Activated gamma-delta T cell (primary cell): ENCODE results near the gene PARVB.

Experiments used
- DNase-seq: peaks from one replicate; lab custom pipeline; 2025; lab: John Stamatoyannopoulos, UW

PARVB gene

GRCh38 chr22:44028091-44028490, 4.0 kb downstream of the PARVB start:
- no peak for DNase-seq

DNA sequence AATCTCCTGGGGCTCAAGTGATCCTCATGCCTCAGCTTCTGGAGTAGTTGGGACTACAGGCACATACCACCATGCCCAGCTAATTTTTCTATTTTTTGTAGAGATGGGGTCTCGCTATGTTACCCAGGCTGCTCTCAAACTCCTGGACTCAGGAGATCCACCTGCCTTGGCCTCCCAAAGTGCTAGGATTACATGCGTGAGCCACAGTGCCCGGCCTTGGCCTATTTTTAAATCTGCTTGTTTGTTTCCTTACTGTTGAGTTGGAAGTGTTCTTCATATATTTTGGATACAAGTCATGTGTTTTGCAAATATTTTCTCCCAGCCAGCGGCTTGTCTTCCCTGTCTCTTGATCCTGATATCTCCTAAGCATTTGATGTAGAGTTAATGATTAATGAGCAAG, 5.0 kb downstream of the PARVB start:
- DNase-seq = no peak

DNA sequence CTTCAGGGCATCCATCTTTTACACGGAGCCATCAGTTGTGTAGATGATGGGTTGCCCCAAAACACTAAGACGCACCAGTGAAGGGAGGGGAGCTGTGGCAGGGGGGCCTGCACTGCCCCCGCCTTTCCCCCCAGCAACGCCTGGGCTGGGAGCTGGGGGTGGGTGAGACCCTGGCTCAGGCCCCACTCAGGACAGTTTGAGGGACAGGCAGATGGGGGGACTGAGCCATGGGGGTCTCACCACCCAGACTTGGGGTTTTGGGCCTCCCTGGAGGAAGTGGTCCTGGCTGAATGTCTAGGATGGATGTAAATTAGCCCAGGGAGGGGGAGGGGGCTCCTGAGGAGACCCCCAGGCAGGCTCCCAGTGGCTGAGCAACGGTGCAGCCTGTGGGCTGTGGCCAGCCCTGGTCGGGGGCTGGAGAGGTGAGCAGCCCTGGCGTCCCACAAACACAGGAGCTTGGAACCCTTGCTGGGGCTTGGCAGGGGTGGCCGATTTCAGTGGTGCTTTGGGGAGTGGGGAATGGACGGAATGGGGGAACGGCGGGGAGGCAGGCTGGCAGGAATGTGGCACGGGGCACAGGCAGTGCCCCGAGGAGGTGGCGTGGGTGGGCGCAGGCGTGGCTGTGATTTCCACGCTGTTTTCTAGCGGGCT, 6.1 kb downstream of the PARVB start:
- DNase-seq = no peak

- no peak for DNase-seq
Measured at GRCh38 chr22:44030702-44031082, 6.6 kb downstream of the PARVB start.

DNA sequence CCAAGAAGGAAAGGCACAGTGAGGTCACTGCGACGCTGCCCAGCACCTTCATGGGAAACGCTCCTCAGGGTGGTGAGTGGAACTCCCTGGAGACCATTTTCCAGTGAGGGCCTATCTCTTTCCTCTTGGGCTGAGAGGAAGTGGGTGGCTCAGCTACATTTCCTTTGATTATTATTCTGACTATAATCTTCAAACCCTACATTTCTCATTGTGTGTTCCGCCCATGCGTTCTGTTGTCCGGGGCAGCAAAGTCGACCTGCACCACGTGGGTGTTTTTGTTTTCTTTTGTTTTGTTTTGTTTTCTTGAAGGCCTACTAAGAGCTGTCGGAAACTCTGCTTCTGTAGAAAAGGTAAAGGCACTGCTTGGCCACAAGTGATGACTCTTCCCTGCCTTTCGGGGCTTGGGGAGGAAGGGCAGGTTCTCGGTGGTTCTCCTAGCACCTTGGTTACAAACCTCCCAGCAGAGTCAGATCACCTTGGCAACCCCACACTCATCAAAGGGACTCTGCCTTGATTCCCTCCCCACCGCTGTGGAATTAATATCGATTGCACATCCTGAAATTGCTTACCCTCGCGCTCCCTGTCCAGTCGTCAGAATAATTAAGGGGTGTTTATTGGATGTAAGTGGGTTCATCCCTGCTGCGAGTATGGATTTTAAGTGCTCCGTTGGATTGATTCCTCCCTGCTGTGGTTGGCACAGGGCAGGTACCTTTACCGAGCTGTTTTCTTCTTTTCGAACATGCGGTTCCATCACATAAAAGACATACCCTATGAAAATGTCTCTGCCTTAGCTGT, 7.3 kb downstream of the PARVB start:
- no peak for DNase-seq

DNA sequence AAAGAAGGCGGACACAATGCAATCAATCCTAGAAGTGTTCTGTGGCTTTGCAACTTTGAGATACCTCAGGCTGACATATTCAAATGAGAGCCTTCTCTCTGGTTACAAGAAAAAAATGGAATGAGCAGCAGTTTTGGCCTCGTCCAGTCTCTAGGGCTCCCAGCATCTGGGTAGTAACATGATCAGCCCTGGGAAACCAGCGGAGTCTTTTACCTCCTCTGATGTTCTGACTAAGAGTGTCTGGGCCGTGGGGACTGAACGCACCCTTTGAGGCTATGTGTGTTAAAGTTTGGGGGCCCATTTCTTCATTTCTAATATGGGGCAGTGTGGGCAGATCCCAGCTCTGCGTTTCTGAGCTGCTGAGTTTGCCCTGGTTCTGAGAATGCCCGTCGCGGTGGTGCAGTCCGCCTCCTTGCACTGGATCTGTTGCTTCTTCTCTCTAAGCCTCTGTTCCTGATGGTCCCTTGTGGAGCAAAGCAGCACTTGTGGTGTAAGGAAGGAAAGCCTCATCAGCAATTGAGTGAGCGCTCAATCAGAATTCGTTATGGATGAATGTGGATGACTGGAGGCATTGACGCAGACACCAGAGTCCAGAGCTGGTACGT, 8.1 kb downstream of the PARVB start:
- no peak for DNase-seq

GRCh38 chr22:44033287-44033686, 9.2 kb downstream of the PARVB start:
- no peak for DNase-seq

GRCh38 chr22:44033694-44034093, 9.6 kb downstream of the PARVB start:
- no peak for DNase-seq

GRCh38 chr22:44037519-44038375, 13.6 kb downstream of the PARVB start:
- DNase-seq = no peak

GRCh38 chr22:44039566-44040171, 15.6 kb downstream of the PARVB start:
- no peak for DNase-seq

GRCh38 chr22:44042249-44043218, 18.4 kb downstream of the PARVB start:
- no peak for DNase-seq

GRCh38 chr22:44045145-44045544, 21.0 kb downstream of the PARVB start:
- DNase-seq = no peak

- DNase-seq = no peak
Measured at GRCh38 chr22:44046485-44047141, 22.5 kb downstream of the PARVB start.

GRCh38 chr22:44047891-44048301, 23.8 kb downstream of the PARVB start:
- no peak for DNase-seq

DNA sequence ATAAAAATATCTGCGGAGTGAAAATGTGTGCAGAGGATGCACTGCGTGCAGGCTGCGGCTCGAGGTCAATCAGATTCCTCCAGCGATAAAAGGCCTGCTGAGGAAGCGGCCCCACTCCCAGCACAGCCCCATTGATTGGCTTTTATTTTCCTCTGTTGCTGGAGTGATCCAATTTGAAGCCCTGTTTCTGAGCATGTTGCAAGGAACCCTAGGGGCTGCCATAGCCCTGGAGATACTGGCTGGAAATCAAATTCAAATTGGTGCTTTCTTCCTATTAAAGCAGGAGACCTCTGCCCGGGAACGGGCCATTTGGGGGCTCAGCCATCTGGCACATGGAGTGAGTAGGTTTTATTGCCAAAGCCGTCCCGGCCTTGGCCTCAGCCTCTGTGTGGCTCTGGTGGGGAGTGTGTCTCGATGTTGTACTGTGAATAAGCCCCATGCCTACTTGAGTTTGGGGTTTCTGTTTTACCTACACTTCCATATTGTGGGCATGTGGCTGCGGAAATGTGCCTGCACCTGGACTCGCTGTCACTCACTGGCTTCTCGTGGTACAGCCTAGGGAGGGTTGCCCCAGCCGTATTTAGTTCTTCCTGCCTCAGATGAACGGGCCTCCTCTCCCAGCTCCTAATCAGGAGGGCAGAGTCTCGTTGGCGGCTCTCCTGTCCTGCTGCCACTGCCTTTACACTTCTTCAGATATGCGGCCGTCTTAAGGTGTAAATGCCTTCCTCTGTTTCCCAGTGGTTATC, 25.6 kb downstream of the PARVB start:
- DNase-seq = no peak

DNA sequence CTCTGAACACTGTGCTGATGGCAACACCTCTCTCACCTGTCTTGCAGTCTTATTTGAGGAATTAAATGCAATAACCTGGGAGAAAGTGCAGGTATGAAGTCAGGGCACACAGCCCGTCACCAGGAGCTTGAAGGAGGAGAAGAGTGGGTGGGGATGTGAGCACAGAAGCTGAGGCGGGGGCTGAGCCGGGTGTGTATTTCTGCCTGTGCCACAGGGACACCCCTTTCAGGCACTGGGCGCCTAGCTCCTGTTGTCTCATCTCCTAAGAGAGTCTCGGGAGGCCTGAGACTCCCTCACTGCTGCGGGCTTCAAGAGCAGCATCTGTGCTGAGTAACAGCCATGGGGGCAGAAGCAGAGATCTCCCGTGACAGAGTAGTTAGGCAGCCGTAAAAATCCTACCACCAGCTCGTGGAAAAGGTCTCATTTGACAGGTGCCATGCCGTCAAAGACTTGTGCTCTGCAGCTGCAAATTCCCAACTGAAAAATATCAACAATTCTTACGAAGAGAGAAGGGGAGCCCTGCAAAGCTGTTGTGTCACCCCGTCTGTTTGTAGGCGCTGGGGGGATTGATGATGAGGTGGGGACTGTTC, 26.8 kb downstream of the PARVB start:
- no peak for DNase-seq

DNA sequence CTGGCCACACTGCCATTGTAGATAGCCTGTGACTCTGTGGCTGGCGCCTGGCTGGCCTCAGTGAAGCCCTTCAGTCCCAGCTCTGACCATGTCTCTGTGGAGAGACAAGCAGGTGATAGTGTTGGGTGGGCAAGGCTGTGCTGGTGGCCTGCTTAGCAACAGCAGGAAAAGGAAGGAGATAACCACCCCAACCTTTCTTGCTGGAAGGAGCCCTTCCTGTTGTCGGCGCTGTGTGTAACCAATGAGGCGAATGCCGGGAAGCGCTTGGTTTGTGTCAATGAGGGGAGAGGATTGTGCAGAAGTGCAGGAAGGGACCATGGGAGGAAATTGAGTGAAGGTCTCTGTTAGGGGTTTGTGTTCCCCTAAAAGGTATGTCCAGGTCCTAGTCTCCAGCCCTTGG, 27.3 kb downstream of the PARVB start:
- no peak for DNase-seq

- DNase-seq = no peak
Measured at GRCh38 chr22:44051961-44052360, 27.9 kb downstream of the PARVB start.

GRCh38 chr22:44055805-44056204, 31.7 kb downstream of the PARVB start:
- no peak for DNase-seq
